AG09319 (cell line): ENCODE data around the gene WFDC1.

Experiments used
- DNase-seq: peaks from one replicate; pipeline ENCODE4 v3.0.0-alpha.2; 2010; ENCODE audit warnings: low read depth; ENCODE audit errors: extremely low read depth
- CTCF ChIP-seq: IDR thresholded peaks from 2 replicates; pipeline ENCODE4 v1.5.1; 2011; ENCODE audit warnings: low read depth, mild to moderate bottlenecking, inconsistent platforms, low read length, moderate library complexity

Gene WFDC1

GRCh38 chr16:84327926-84328505 lies 33.3 kb downstream of the WFDC1 start:
- DNase-seq: no peak
- TF ChIP-seq CTCF: no peak

- TF ChIP-seq CTCF: no peak
- no peak for DNase-seq
Observed at GRCh38 chr16:84329016-84329415, 34.3 kb downstream of the WFDC1 start.

DNA sequence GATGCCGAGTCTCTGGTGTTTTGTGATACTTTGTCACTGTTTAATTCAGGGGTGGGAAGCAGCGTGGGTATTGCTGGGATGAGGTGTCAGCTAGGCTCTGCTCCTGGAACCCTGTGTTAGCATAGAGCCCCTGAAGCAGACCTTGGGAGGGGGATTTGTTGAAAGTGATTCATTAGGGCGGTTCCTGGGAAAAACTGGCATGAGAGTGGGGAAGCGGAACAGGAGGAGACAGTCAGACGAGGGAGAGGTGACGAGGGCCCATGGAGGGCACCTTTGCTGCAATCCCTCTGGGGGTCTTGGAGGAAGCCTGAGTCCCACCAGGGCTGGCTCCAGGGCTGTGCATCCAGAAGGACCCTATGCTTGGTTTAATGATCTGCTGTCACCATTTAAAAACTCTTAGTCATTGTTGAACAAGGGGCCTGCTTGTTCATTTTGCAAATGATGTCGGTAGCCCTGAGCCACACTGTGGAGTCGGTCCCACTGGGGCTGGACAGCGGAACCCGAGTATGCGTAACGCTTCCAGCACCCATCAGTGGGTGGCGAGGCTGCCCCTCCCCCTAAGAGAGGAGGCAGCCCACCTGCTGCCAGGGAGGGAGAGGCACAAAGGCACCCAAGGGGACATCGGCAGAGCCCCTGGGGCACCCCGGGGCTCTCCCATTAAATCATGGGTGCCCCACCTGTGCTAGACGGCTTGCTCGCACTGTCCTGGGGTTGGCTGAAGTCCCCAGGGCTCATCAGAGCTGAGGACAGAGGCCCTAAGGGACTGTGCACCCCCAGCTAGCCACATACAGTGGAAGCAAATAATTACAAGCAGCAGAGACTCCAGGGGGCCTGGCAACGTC lies 35.4 kb downstream of the WFDC1 start:
- TF ChIP-seq CTCF: no peak
- DNase-seq: no peak

GRCh38 chr16:84330685-84331050 lies 36.0 kb downstream of the WFDC1 start:
- DNase-seq: no peak
- no peak for TF ChIP-seq CTCF

GRCh38 chr16:84331998-84332780 lies 37.5 kb downstream of the WFDC1 start:
- DNase-seq: no peak
- no peak for TF ChIP-seq CTCF

GRCh38 chr16:84332975-84333684 lies 38.5 kb downstream of the WFDC1 start:
- no peak for DNase-seq
- no peak for TF ChIP-seq CTCF
